ENCODE measurements around the gene KCNK6.

Gene KCNK6

DNA sequence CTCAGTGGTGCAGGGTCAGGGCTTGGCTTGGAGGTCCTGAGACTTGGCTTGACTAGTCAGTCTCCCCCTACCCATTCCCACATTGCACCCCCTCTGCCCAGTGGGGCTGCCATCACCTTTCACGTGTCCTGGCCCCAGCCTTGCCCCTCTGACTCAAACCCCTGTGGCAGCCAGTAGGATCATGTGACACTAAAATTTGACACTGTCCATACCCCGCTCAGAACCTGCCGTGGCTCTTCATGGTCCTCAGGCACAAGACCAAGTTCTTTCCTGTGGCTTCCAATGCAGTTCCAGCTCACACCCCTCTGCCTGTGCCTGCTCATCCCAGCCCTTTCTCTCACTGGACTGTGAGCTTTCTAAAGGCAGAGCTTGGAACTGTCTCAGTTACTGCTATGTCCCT is 56.9 kb downstream of the KCNK6 start:
- TF ChIP-seq, protein P1, sequence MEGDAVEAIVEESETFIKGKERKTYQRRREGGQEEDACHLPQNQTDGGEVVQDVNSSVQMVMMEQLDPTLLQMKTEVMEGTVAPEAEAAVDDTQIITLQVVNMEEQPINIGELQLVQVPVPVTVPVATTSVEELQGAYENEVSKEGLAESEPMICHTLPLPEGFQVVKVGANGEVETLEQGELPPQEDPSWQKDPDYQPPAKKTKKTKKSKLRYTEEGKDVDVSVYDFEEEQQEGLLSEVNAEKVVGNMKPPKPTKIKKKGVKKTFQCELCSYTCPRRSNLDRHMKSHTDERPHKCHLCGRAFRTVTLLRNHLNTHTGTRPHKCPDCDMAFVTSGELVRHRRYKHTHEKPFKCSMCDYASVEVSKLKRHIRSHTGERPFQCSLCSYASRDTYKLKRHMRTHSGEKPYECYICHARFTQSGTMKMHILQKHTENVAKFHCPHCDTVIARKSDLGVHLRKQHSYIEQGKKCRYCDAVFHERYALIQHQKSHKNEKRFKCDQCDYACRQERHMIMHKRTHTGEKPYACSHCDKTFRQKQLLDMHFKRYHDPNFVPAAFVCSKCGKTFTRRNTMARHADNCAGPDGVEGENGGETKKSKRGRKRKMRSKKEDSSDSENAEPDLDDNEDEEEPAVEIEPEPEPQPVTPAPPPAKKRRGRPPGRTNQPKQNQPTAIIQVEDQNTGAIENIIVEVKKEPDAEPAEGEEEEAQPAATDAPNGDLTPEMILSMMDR (IDR thresholded peaks at IDR 0.05) = no peak
- H3K27ac Mint-ChIP-seq = peak overlapping the region; percentile 77
- H3K9me3 Mint-ChIP-seq = no peaks in the 10 kb centered on the region

DNA sequence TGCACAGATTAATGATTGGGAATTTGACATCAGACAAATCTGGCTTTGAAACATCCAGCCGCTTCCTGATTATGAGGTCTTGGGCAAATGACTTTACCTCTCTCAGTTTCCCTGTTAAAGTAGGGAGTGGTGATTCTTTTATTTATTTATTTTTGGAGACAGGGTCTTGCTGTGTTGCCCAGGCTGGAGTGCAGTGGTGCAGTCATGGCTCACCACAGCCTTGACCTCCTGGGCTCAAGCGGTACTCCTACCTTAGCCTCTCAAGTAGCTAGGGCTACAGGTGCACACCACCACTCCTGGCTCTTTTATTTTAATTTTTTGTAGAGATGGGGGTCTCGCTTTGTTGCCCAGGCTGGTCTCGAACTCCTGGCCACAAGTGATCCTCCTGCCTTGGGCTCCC is 57.4 kb downstream of the KCNK6 start:
- Mint-ChIP-seq H3K4me3 (no peak overlapping the region), H3K9me3 (no peaks in the 10 kb centered on the region), H3K4me1 (peaks cover 29% of the 10 kb centered on the region), H3K27ac (no peak overlapping the region), H3K27me3 (ENCODE audit: low read depth, poor library complexity) (peaks cover 11% of the 10 kb centered on the region), H3K36me3 (ENCODE audit: low read depth) (peaks cover 38% of the 10 kb centered on the region)
- TF ChIP-seq, protein P1 (IDR thresholded peaks at IDR 0.05) = no peak
- no peak for DNase-seq

More for the DNA sequence above, 56.9 kb downstream of the KCNK6 start:
- peaks cover 33% of the 10 kb centered on the region for H3K36me3 Mint-ChIP-seq (ENCODE audit: low read depth)
- no peak for DNase-seq
- H3K4me3 Mint-ChIP-seq = peak overlapping the region; percentile 100
- peaks cover 29% of the 10 kb centered on the region for H3K4me1 Mint-ChIP-seq
- peaks cover 14% of the 10 kb centered on the region for H3K27me3 Mint-ChIP-seq (ENCODE audit: low read depth, poor library complexity)

DNA sequence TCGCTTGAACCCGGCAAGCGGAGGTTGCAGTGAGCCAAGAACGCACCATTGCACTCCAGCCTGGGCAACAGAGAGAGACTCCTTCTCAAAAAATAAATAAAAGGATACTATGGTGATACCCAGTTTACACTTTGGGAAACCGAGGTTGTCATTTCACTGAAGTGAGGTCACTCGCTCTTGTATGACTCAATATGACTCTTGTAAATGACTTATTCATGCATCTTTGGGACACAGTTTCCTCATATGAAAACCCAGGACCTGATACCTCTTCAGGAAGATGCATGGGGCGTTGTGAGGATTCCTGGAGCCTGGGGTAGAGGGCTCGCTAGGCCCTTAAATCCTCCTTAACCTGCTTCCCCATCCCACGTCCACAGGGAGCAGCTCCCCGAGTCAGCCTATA is 59.2 kb downstream of the KCNK6 start:
- TF ChIP-seq, protein P1 (IDR thresholded peaks at IDR 0.05) = no peak
- no peaks in the 10 kb centered on the region for H3K9me3 Mint-ChIP-seq
- H3K36me3 Mint-ChIP-seq (ENCODE audit: low read depth) = peaks cover 51% of the 10 kb centered on the region
- no peak overlapping the region for H3K4me3 Mint-ChIP-seq
- no peak overlapping the region for H3K27ac Mint-ChIP-seq
- H3K27me3 Mint-ChIP-seq (ENCODE audit: low read depth, poor library complexity) = no peaks in the 10 kb centered on the region
- peaks cover 29% of the 10 kb centered on the region for H3K4me1 Mint-ChIP-seq
- no peak for DNase-seq

DNA sequence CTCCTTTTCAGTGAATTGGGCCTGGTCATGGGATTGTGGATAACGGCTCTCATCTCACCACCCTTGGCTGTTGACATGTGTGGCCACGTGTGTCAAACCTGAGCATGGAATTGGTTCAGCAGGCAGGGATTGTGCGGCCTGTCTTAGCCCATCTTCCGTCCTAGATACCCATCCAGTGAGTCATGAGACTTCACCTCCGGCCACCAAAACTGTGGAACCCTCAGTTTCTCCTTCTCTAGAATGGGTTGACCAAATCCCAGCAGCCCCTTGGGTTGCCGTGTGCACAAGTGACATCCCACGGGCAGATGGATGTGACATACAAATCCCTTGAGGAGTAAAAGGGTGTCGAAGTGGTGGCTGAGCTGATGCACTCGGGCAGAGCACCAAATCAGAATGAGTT is 61.5 kb downstream of the KCNK6 start:
- TF ChIP-seq, protein P1 (IDR thresholded peaks at IDR 0.05) = no peak
- H3K9me3 Mint-ChIP-seq = no peaks in the 10 kb centered on the region
- H3K27ac Mint-ChIP-seq = no peak overlapping the region
- no peak overlapping the region for H3K4me3 Mint-ChIP-seq
- peaks cover 58% of the 10 kb centered on the region for H3K36me3 Mint-ChIP-seq (ENCODE audit: low read depth)
- peaks cover 3% of the 10 kb centered on the region for H3K27me3 Mint-ChIP-seq (ENCODE audit: low read depth, poor library complexity)
- H3K4me1 Mint-ChIP-seq = peaks cover 8% of the 10 kb centered on the region
- DNase-seq = no peak

All from nephron progenitor cell (in vitro differentiated cells).